Erythroblast (primary cell): Measurements from ENCODE around the gene OBSCN.

Experiments
- GATA1 ChIP-seq: IDR thresholded peaks from 2 replicates; pipeline ENCODE4 v1.6.1; 2011; ENCODE audit warnings: low read depth, mild to moderate bottlenecking, control low read depth, low read length, moderate library complexity
- POLR2A ChIP-seq: IDR thresholded peaks from 2 replicates; pipeline ENCODE4 v1.6.1; 2011; ENCODE audit warnings: mild to moderate bottlenecking, low read length

DNA sequence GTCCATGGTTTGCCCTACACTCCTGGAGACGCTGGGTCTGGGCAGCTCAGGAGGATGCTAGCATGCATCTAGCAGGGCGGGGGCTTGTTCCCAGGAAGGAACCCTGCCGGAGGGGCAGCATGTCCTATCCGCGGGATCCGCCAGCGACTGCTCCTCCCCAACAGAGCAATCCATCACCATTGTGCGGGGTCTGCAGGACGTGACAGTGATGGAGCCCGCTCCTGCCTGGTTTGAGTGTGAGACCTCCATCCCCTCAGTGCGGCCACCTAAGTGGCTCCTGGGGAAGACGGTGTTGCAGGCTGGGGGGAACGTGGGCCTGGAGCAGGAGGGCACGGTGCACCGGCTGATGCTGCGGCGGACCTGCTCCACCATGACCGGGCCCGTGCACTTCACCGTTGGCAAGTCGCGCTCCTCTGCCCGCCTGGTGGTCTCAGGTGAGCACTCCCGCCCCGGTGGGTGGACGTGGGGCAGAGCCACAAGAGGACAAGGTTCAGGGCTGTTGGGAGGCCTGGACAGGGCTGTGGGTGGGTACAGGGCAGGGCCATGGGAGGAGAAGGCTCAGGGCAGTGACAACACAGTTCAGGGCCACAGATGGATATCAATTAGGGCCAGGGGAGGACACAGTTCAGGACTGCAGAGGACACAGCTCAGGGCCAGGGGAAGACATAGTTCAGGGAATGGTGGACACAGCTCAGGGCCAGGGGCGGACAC is 71.3 kb downstream of the OBSCN start:
- TF ChIP-seq POLR2A: no peak
- no peak for TF ChIP-seq GATA1
